OCI-LY1 (cell line): ENCODE results near the gene JAM3.

Experiments
- CTCF ChIP-seq: fragments of 200-600 bp; sonication (generic), shearing (Covaris generic); IDR thresholded peaks from 2 replicates; pipeline ENCODE4 v1.5.1; 2017; ENCODE audit warnings: mild to moderate bottlenecking, antibody characterized with exemption, low read length, moderate library complexity, mixed read lengths
- EZH2 ChIP-seq: fragments of 200-600 bp; sonication (generic), shearing (Covaris generic); IDR thresholded peaks from 2 replicates; pipeline ENCODE4 v1.8.0; 2017; ENCODE audit warnings: borderline replicate concordance, mixed run types, mild to moderate bottlenecking, antibody characterized with exemption, low read length, moderate library complexity, mixed read lengths

- TF ChIP-seq CTCF (no peak), EZH2 (no peak)
These were observed 35.0 kb upstream of the JAM3 start for GRCh38 chr11:134033696-134034491.
